Measurements from ENCODE around the gene SMIM21. TPM values are rescaled to one million over a fixed set of nuclear protein-coding genes. Genes with fewer than 3 reads are reported as not detected.
A peak's percentile ranks its signal among the peaks of the same experiment; 100 is the strongest.

Gene SMIM21
- total RNA-seq, 2 experiments from 2014 or later: not detected

- no peaks in the 10 kb centered on the region for H3K27me3 Mint-ChIP-seq
- peaks cover 4% of the 10 kb centered on the region for H3K4me1 Mint-ChIP-seq
- H3K36me3 Mint-ChIP-seq (ENCODE audit: low read depth): no peaks in the 10 kb centered on the region
- POLR2A ChIA-PET: no interaction called here
- CTCF ChIA-PET: interaction anchor here (0.6 to 1.2 kb wide), 2 partner anchors 164 to 848 kb away, joined by 3 read pairs; no protein-coding TSS in a partner anchor
- H3K27ac Mint-ChIP-seq: no peak overlapping the region
- H3K4me3 Mint-ChIP-seq: no peak overlapping the region
- no peaks in the 10 kb centered on the region for H3K9me3 Mint-ChIP-seq (ENCODE audit: low read depth)
- DNase-seq (no peak), ATAC-seq (no peak)
- intact Hi-C loops (cut with DNase I, micrococcal nuclease): no loop called here
Measured at GRCh38 chr18:75365837-75366236, 61.7 kb downstream of the SMIM21 start.

- no peaks in the 10 kb centered on the region for H3K27me3 Mint-ChIP-seq
Measured at GRCh38 chr18:75365254-75365629, 62.3 kb downstream of the SMIM21 start.

GRCh38 chr18:75364512-75365253, 62.8 kb downstream of the SMIM21 start:
- CTCF ChIA-PET: interaction anchor here (0.9 to 1.2 kb wide), 2 partner anchors 9 to 846 kb away, joined by 3 read pairs; no protein-coding TSS in a partner anchor
- ATAC-seq (peak; percentile 60), DNase-seq (peak; percentile 13)
- Mint-ChIP-seq H3K27ac (no peak overlapping the region), H3K4me3 (no peak overlapping the region), H3K9me3 (ENCODE audit: low read depth) (no peaks in the 10 kb centered on the region), H3K36me3 (ENCODE audit: low read depth) (no peaks in the 10 kb centered on the region), H3K4me1 (peaks cover 4% of the 10 kb centered on the region), H3K27me3 (peaks cover 1% of the 10 kb centered on the region)
- POLR2A ChIA-PET: no interaction called here
- intact Hi-C loops (cut with DNase I, micrococcal nuclease): no loop called here

More at GRCh38 chr18:75365254-75365629, 62.3 kb downstream of the SMIM21 start:
- Mint-ChIP-seq H3K4me1 (peaks cover 4% of the 10 kb centered on the region), H3K36me3 (ENCODE audit: low read depth) (no peaks in the 10 kb centered on the region), H3K27ac (no peak overlapping the region), H3K4me3 (no peak overlapping the region), H3K9me3 (ENCODE audit: low read depth) (no peaks in the 10 kb centered on the region)
- ChIA-PET POLR2A (no interaction called here), CTCF (interaction anchor here (0.5 to 1.2 kb wide), 3 partner anchors 158 to 847 kb away, joined by 3 read pairs; no protein-coding TSS in a partner anchor)
- DNase-seq: no peak
- ATAC-seq: no peak
- intact Hi-C loops (cut with DNase I, micrococcal nuclease): no loop called here

- H3K4me1 Mint-ChIP-seq: peaks cover 4% of the 10 kb centered on the region
- ChIA-PET CTCF (interaction anchor here (0.9 to 1.1 kb wide), 2 partner anchors 10 to 13 kb away, joined by 3 read pairs; no protein-coding TSS in a partner anchor), POLR2A (no interaction called here)
- H3K27me3 Mint-ChIP-seq: peaks cover 3% of the 10 kb centered on the region
- H3K9me3 Mint-ChIP-seq (ENCODE audit: low read depth): no peaks in the 10 kb centered on the region
- intact Hi-C loops (cut with DNase I, micrococcal nuclease): no loop called here
- no peaks in the 10 kb centered on the region for H3K36me3 Mint-ChIP-seq (ENCODE audit: low read depth)
- DNase-seq (no peak), ATAC-seq (no peak)
- no peak overlapping the region for H3K27ac Mint-ChIP-seq
- H3K4me3 Mint-ChIP-seq: no peak overlapping the region
Measured at GRCh38 chr18:75363446-75364225, 63.9 kb downstream of the SMIM21 start.

- DNase-seq (no peak), ATAC-seq (no peak)
- Mint-ChIP-seq H3K36me3 (ENCODE audit: low read depth) (no peaks in the 10 kb centered on the region), H3K4me3 (no peak overlapping the region), H3K27ac (no peak overlapping the region), H3K9me3 (ENCODE audit: low read depth) (peaks cover 2% of the 10 kb centered on the region), H3K27me3 (peaks cover 3% of the 10 kb centered on the region), H3K4me1 (peaks cover 4% of the 10 kb centered on the region)
- POLR2A ChIA-PET: no interaction called here
- intact Hi-C loops (cut with DNase I, micrococcal nuclease): no loop called here
- CTCF ChIA-PET: no interaction called here
Measured at GRCh38 chr18:75362435-75362834, 65.1 kb downstream of the SMIM21 start.

- no peak for ATAC-seq
- no peak for DNase-seq
- POLR2A ChIA-PET: no interaction called here
- Mint-ChIP-seq H3K9me3 (ENCODE audit: low read depth) (peaks cover 8% of the 10 kb centered on the region), H3K4me1 (peaks cover 4% of the 10 kb centered on the region), H3K36me3 (ENCODE audit: low read depth) (no peaks in the 10 kb centered on the region), H3K4me3 (no peak overlapping the region), H3K27me3 (peaks cover 3% of the 10 kb centered on the region), H3K27ac (no peak overlapping the region)
- intact Hi-C loops (cut with DNase I, micrococcal nuclease): no loop called here
- CTCF ChIA-PET: no interaction called here
Measured at GRCh38 chr18:75360941-75361340, 66.6 kb downstream of the SMIM21 start.

GRCh38 chr18:75360215-75360614, 67.3 kb downstream of the SMIM21 start:
- Mint-ChIP-seq H3K36me3 (ENCODE audit: low read depth) (no peaks in the 10 kb centered on the region), H3K27me3 (peaks cover 3% of the 10 kb centered on the region), H3K4me1 (peaks cover 4% of the 10 kb centered on the region), H3K27ac (no peak overlapping the region), H3K4me3 (no peak overlapping the region), H3K9me3 (ENCODE audit: low read depth) (peaks cover 8% of the 10 kb centered on the region)
- CTCF ChIA-PET: interaction anchor here (0.7 kb wide), 1 partner anchor 121 kb away, joined by 3 read pairs; no protein-coding TSS in a partner anchor
- no peak for DNase-seq
- intact Hi-C loops (cut with DNase I, micrococcal nuclease): no loop called here
- POLR2A ChIA-PET: no interaction called here
- ATAC-seq: no peak

Other genes with a start within 250 kb of the SMIM21 start
- 10 to 100 TPM; 14.4 to 23.3 TPM for gene PTGR3, start 218.6 kb downstream of the SMIM21 start, total RNA-seq
- gene TSHZ1, start 216.9 kb downstream of the SMIM21 start, total RNA-seq: 10 to 100 TPM; 12.0 to 13.4 TPM

All from activated CD4-positive, alpha-beta T cell treated with anti-CD3 and anti-CD28 coated beads for 36 hours (primary cell).